GM12874 (cell line): ENCODE data around the gene RHOC.

ENCODE experiments used
- TF ChIP-seq, protein P1 (sequence below): IDR thresholded peaks from 2 replicates; pipeline ENCODE4 v1.5.1; 2011; ENCODE audit warnings: low read depth, mild to moderate bottlenecking, control low read depth, low read length, moderate library complexity; ENCODE audit not compliant: insufficient read depth

RHOC gene

GRCh38 chr1:112708002-112708448, 1.1 kb upstream of the RHOC start:
- TF ChIP-seq, protein P1, sequence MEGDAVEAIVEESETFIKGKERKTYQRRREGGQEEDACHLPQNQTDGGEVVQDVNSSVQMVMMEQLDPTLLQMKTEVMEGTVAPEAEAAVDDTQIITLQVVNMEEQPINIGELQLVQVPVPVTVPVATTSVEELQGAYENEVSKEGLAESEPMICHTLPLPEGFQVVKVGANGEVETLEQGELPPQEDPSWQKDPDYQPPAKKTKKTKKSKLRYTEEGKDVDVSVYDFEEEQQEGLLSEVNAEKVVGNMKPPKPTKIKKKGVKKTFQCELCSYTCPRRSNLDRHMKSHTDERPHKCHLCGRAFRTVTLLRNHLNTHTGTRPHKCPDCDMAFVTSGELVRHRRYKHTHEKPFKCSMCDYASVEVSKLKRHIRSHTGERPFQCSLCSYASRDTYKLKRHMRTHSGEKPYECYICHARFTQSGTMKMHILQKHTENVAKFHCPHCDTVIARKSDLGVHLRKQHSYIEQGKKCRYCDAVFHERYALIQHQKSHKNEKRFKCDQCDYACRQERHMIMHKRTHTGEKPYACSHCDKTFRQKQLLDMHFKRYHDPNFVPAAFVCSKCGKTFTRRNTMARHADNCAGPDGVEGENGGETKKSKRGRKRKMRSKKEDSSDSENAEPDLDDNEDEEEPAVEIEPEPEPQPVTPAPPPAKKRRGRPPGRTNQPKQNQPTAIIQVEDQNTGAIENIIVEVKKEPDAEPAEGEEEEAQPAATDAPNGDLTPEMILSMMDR: no peak

GRCh38 chr1:112707221-112708001, 484 bp upstream of the RHOC start:
- TF ChIP-seq, protein P1: peak; percentile 96

DNA sequence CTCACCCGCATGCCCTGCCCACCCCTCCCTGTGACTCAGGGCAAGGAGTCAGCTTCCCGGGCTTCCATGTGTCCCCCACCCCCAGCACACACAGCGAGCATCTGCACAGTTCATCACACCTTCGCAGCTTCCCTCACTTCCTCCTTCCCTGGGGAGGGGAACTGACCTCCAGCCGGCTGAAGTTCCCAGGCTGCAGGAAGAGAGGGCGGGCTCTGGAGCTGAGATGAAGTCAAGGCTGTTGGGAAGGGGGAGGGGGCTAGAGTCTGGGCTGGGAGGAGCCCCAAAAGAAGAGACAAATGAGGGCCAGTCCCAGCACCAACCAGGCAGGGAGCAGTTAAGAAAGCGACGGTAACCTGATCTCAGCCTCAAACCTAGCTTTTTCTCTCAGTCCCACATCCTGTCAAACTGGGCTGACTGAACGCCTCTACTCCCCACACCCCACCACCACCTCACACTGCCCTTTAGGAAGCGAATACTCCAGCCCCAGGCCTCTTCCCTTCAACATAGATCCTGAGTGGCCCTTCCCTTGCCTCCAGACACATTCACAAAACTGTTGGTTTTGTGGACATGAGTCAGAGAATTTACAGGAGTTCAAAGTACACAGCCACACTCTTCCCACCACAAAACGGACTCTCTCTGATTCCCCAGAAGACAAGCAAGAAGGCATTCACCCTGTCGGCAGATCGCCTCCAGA, 1.8 kb downstream of the RHOC start:
- TF ChIP-seq, protein P1: no peak

- TF ChIP-seq, protein P1: no peak
Observed at GRCh38 chr1:112704391-112704933, 2.5 kb downstream of the RHOC start.

GRCh38 chr1:112703706-112704105, 3.2 kb downstream of the RHOC start:
- TF ChIP-seq, protein P1: no peak

GRCh38 chr1:112702420-112703261, 4.3 kb downstream of the RHOC start:
- TF ChIP-seq, protein P1: no peak

- TF ChIP-seq, protein P1: no peak
Observed at GRCh38 chr1:112702067-112702395, 4.9 kb downstream of the RHOC start.
